ENCODE measurements around the gene CORIN. TPM values are rescaled to one million over a fixed set of nuclear protein-coding genes. Genes with fewer than 3 reads are reported as not detected.

CORIN gene
- total and polyA plus RNA-seq, 2 of the 13 experiments (the other 11 are each of a cell fraction or from before 2014, with no cell fraction given) = 0.84 to 1.2 TPM

- Histone ChIP-seq H3K36me3 (replicated peaks in 1 of 2; ENCODE audit: control insufficient read depth in 1 of 2, insufficient read depth in 2 of 2, low read length in 2 of 2) (no peaks in the 10 kb centered on the region), H2AFZ (ENCODE audit: low read length) (no peak overlapping the region), H3K9me3 (ENCODE audit: low read length) (no peaks in the 10 kb centered on the region), H3K9ac (ENCODE audit: insufficient read depth, low read depth, low read length) (no peak overlapping the region), H3K4me1 (ENCODE audit: insufficient read depth, low read length) (no peaks in the 10 kb centered on the region), H3K4me3 (replicated peaks in 1 of 3; ENCODE audit: insufficient read depth in 1 of 3, low read depth in 2 of 3, low read length in 3 of 3) (no peak overlapping the region), H3K27me3 (ENCODE audit: control insufficient read depth in 1 of 2, insufficient read depth in 2 of 2, low read length in 2 of 2) (no peaks in the 10 kb centered on the region), H4K20me1 (ENCODE audit: insufficient read depth, low read length) (no peaks in the 10 kb centered on the region), H3K4me2 (ENCODE audit: low read depth, low read length) (no peak overlapping the region), H3K27ac (ENCODE audit: extremely low read length, insufficient read depth, low read length) (no peak overlapping the region), H3K79me2 (ENCODE audit: insufficient read depth, low read length) (no peaks in the 10 kb centered on the region)
- 90% methylated on average over 6 of the region's 6 CpGs for WGBS (ENCODE audit: low lambda C conversion rate)
- DNase-seq (ENCODE audit: low spot score) = no peak
- intact Hi-C loops (cut with micrococcal nuclease; ENCODE audit: unreplicated experiment) (no loop called here), in situ Hi-C loops (cut with HindIII; ENCODE audit: extremely low pct_ligation_motif_present, low pct_unique_long_range_greater_than_20kb) (no loop called here)
- no peak for ATAC-seq
- FAIRE-seq = no peak
- ChIA-PET POLR2A (no interaction called here), CTCF (ENCODE audit: low intra/inter-chr PET ratio, low total read pairs) (no interaction called here)
- no TSS peak for BruUV-seq (replicated peaks)
- no peak for TF ChIP-seq ZNF879 (CRISPR knock-in tag; IDR thresholded peaks at IDR 0.05)
- TF ChIP-seq ZNF704 (CRISPR knock-in tag; IDR thresholded peaks at IDR 0.05; ENCODE audit: borderline replicate concordance) = no peak
- TF ChIP-seq ZKSCAN5 (CRISPR knock-in tag; IDR thresholded peaks at IDR 0.05) = no peak
- TF ChIP-seq, protein P1, sequence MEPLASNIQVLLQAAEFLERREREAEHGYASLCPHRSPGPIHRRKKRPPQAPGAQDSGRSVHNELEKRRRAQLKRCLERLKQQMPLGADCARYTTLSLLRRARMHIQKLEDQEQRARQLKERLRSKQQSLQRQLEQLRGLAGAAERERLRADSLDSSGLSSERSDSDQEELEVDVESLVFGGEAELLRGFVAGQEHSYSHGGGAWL (CRISPR knock-in tag; IDR thresholded peaks at IDR 0.05) = no peak
- TF ChIP-seq, protein P2, sequence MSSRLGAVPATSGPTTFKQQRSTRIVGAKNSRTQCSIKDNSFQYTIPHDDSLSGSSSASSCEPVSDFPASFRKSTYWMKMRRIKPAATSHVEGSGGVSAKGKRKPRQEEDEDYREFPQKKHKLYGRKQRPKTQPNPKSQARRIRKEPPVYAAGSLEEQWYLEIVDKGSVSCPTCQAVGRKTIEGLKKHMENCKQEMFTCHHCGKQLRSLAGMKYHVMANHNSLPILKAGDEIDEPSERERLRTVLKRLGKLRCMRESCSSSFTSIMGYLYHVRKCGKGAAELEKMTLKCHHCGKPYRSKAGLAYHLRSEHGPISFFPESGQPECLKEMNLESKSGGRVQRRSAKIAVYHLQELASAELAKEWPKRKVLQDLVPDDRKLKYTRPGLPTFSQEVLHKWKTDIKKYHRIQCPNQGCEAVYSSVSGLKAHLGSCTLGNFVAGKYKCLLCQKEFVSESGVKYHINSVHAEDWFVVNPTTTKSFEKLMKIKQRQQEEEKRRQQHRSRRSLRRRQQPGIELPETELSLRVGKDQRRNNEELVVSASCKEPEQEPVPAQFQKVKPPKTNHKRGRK (CRISPR knock-in tag; IDR thresholded peaks at IDR 0.05) = no peak
- TF ChIP-seq RBM22 (optimal IDR thresholded peaks at IDR 0.05; ENCODE audit: low read length) = no peak
Measured at GRCh38 chr4:47774079-47774478, 63.8 kb downstream of the CORIN start.

Measured in HepG2 (cell line).